Measurements from ENCODE around the gene GNG4. TPM values are rescaled to one million over a fixed set of nuclear protein-coding genes. Genes with fewer than 3 reads are reported as not detected.
A peak's percentile ranks its signal among the peaks of the same experiment; 100 is the strongest.

The GNG4 gene
- total RNA-seq, 1 experiment from 2014 or later: 34.4 TPM

GRCh38 chr1:235648954-235649367 lies 623 bp downstream of the GNG4 start:
- Histone ChIP-seq H3K14ac (ENCODE audit: insufficient read depth, low read length) (peak overlapping the region; percentile 64; the same call in 1 of the 2 replicates), H2BK12ac (ENCODE audit: insufficient read length, low read depth, low read length) (no peak overlapping the region), H2AK5ac (ENCODE audit: insufficient read length, low read length) (no peak overlapping the region), H3K27me3 (ENCODE audit: insufficient read depth, low read length) (no peaks in the 10 kb centered on the region), H4K91ac (ENCODE audit: insufficient read length, low read depth, low read length) (no peak overlapping the region), H2AFZ (ENCODE audit: low read length) (no peak overlapping the region), H4K5ac (ENCODE audit: insufficient read length, low read depth, low read length) (no peak overlapping the region), H4K20me1 (ENCODE audit: control insufficient read depth, insufficient read depth, insufficient read length) (no peaks in the 10 kb centered on the region), H3K9me3 (ENCODE audit: control insufficient read depth, low read depth, low read length) (no peaks in the 10 kb centered on the region), H3K23ac (ENCODE audit: insufficient read length, low read depth, low read length) (no peak overlapping the region), H3K79me2 (ENCODE audit: insufficient read depth, low read length) (peaks cover 5% of the 10 kb centered on the region; the same call in 1 of the 2 replicates), H3K56ac (ENCODE audit: insufficient read length, low read depth, low read length) (no peak overlapping the region), H3K79me1 (ENCODE audit: insufficient read depth, low read depth, low read length, poor library complexity, severe bottlenecking) (no peaks in the 10 kb centered on the region), H2BK15ac (ENCODE audit: low read depth, low read length) (no peak overlapping the region), H3K4me1 (ENCODE audit: insufficient read depth, low read length) (no peaks in the 10 kb centered on the region; the same call in 1 of the 2 replicates), H3K9ac (ENCODE audit: extremely low read depth, insufficient read length, low read length) (peak overlapping the region; percentile 76), H3K18ac (ENCODE audit: insufficient read length, low read depth, low read length) (no peak overlapping the region), H3T11ph (ENCODE audit: low read length) (no peak overlapping the region), H4K8ac (replicated peaks; ENCODE audit: insufficient read length, low read depth, low read length) (no peak overlapping the region), H3K27ac (ENCODE audit: insufficient read length, low read depth, low read length) (no peak overlapping the region), H2BK20ac (ENCODE audit: low read depth, low read length, poor library complexity, severe bottlenecking) (no peak overlapping the region), H2BK120ac (ENCODE audit: low read depth, low read length, poor library complexity, severe bottlenecking) (no peak overlapping the region), H3K4ac (ENCODE audit: low read depth, low read length) (no peak overlapping the region), H3K23me2 (ENCODE audit: insufficient read length, low read depth, low read length, poor library complexity, severe bottlenecking) (peaks cover 20% of the 10 kb centered on the region), H2BK5ac (ENCODE audit: insufficient read length, low read length) (no peak overlapping the region), H3K4me2 (ENCODE audit: insufficient read depth, insufficient read length, low read length) (peak overlapping the region; percentile 89)
- Mint-ChIP-seq H3K36me3 (ENCODE audit: insufficient read depth in 1 of 3, low read depth in 3 of 3) (peaks cover 0 to 8% (median 2%) of the 10 kb centered on the region in 3 experiments; a peak in 4 of 7 replicates), H3K4me3 (peak overlapping the region; percentile 74 to 92), H3K27ac (peak overlapping the region; percentile 55 to 91 (median 88); a peak in 5 of 7 replicates), H3K27me3 (ENCODE audit: low read depth) (peaks cover 26% of the 10 kb centered on the region), H3K4me1 (peaks cover 38 to 46% of the 10 kb centered on the region in 2 experiments), H3K9me3 (no peaks in the 10 kb centered on the region; a peak in 1 of 5 replicates)
- TF ChIP-seq, protein P1, sequence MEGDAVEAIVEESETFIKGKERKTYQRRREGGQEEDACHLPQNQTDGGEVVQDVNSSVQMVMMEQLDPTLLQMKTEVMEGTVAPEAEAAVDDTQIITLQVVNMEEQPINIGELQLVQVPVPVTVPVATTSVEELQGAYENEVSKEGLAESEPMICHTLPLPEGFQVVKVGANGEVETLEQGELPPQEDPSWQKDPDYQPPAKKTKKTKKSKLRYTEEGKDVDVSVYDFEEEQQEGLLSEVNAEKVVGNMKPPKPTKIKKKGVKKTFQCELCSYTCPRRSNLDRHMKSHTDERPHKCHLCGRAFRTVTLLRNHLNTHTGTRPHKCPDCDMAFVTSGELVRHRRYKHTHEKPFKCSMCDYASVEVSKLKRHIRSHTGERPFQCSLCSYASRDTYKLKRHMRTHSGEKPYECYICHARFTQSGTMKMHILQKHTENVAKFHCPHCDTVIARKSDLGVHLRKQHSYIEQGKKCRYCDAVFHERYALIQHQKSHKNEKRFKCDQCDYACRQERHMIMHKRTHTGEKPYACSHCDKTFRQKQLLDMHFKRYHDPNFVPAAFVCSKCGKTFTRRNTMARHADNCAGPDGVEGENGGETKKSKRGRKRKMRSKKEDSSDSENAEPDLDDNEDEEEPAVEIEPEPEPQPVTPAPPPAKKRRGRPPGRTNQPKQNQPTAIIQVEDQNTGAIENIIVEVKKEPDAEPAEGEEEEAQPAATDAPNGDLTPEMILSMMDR (conservative IDR thresholded peaks at IDR 0.05): no peak
- peak; percentile 79 for DNase-seq
- no CpG with 5 or more reads among the region's 30 CpGs for WGBS (ENCODE audit: extremely low coverage, insufficient read length, low lambda C conversion rate)
